Lower leg skin (tissue), 4 donors: Measurements from ENCODE around the gene RASSF10. TPM values are rescaled to one million over a fixed set of nuclear protein-coding genes. Genes with fewer than 3 reads are reported as not detected.

ENCODE experiments used
- DNase-seq, 2 donors: peaks; one replicate each; pipeline ENCODE4 v3.0.0-alpha.2; 2019; ENCODE audit warnings: low spot score in 2 of 2
- H3K4me3 ChIP-seq: fragments of 200-600 bp; sonication (generic); 2 replicates; pipeline ENCODE4 v1.5.1; 2017; ENCODE audit warnings: mild to moderate bottlenecking, low read depth; ENCODE audit not compliant: poor library complexity, severe bottlenecking
- CTCF ChIP-seq, 3 donors: fragments of 450-650 bp; IDR thresholded peaks; one replicate each; pipeline ENCODE4 v1.5.1; 2016; ENCODE audit warnings: antibody characterized with exemption in 3 of 3, mild to moderate bottlenecking in 3 of 3, moderate library complexity in 2 of 3
- POLR2A ChIP-seq, 2 donors: fragments of 450-650 bp; IDR thresholded peaks; one replicate each; pipeline ENCODE4 v1.6.1; 2016 to 2017; ENCODE audit warnings: antibody characterized with exemption in 2 of 2, mild to moderate bottlenecking in 1 of 2, moderate library complexity in 1 of 2
- WGBS, 2 donors: methylation state at CpG; one replicate each; pipeline ENCODE4 v1.1.5; 2018; 5-methylcytosine and 5-hydroxymethylcytosine counted together
- intact Hi-C: fragments of 100-400 bp; cut with DNase I; formaldehyde crosslinking; loops from one replicate; pipeline ENCODE4 v1.15.0; 2023; ENCODE audit warnings: low total_unique reads
- total RNA-seq, 4 donors: library from RNA; depleted of rRNA; stranded (reverse); fragments of >200 nt; gene quantifications; one replicate each; pipeline ENCODE4 v1.1.0, GENCODE V29; 2016

Gene RASSF10
- total RNA-seq, 4 donors from 2014 or later: 12.1 to 29.9 (median 20.3) TPM

- TF ChIP-seq POLR2A (IDR thresholded peaks at IDR 0.05): no peak
- TF ChIP-seq CTCF (IDR thresholded peaks at IDR 0.05): no peak
- no peak overlapping the region for H3K4me3 ChIP-seq
- intact Hi-C loops: no loop called here
- no peak for DNase-seq
- 66% methylated on average over 4 of the region's 4 CpGs for WGBS, 2 donors
Observed at GRCh38 chr11:13003736-13004493, 5.2 kb upstream of the RASSF10 start.

GRCh38 chr11:13007182-13008060 is 1.7 kb upstream of the RASSF10 start:
- TF ChIP-seq POLR2A (IDR thresholded peaks at IDR 0.05) (no peak), CTCF (IDR thresholded peaks at IDR 0.05) (no peak)
- intact Hi-C loops: no loop called here
- H3K4me3 ChIP-seq: no peak overlapping the region
- no peak for DNase-seq
- WGBS, 2 donors: 69 to 72% methylated on average over 4 of the region's 4 CpGs

GRCh38 chr11:13008061-13008435 is 1.1 kb upstream of the RASSF10 start:
- DNase-seq: no peak
- TF ChIP-seq CTCF (IDR thresholded peaks at IDR 0.05) (no peak), POLR2A (IDR thresholded peaks at IDR 0.05) (no peak)
- WGBS, 2 donors: 41 to 46% methylated on average over 2 of the region's 2 CpGs
- intact Hi-C loops: no loop called here
- H3K4me3 ChIP-seq: no peak overlapping the region

GRCh38 chr11:13009476-13009920 is 382 bp downstream of the RASSF10 start:
- intact Hi-C loops: no loop called here
- WGBS, 2 donors: 0 to 2% methylated on average over 19 to 37 of the region's 48 CpGs
- DNase-seq: peak in 1 of 2 donors; percentile 84
- peak overlapping the region; percentile 15 for H3K4me3 ChIP-seq
- TF ChIP-seq POLR2A (IDR thresholded peaks at IDR 0.05) (no peak), CTCF (IDR thresholded peaks at IDR 0.05) (no peak)

- peak in 1 of 2 donors; percentile 85 for DNase-seq
- intact Hi-C loops: loop anchor here (10.0 kb wide), 1 partner anchor 135 kb away; no protein-coding TSS in a partner anchor
- WGBS, 2 donors: 2 to 3% methylated on average over 45 to 94 of the region's 94 CpGs
- TF ChIP-seq CTCF (IDR thresholded peaks at IDR 0.05): no peak
- no peak for TF ChIP-seq POLR2A (IDR thresholded peaks at IDR 0.05)
- H3K4me3 ChIP-seq: peak overlapping the region; percentile 15
Observed at GRCh38 chr11:13009921-13010748, 1.0 kb downstream of the RASSF10 start.
